ENCODE data around the gene BAIAP3.
"Not testable (repeated sequence)": the region's sequence is repeated elsewhere in the genome, so short reads cannot be mapped to it uniquely, and the experiment has no call there.

BAIAP3 gene

DNA sequence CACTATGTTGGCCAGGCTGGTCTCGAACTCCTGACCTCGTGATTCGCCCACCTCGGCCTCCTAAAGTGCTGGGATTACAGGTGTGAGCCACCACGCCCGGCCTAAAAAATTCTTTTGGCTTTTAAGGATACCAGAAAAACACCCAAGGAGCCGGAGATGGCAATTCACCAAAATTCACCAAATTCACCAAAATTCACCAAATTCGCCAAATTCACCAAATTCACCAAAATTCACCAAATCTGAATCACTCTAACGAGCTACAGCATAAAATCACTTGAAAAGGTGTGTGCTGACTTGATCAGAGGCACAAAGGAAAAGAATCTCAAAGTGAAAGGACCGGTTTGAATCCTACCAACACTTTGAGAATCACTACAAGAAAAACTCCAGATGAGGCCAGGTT is 4.5 kb upstream of the BAIAP3 start:
- peaks cover 21% of the 10 kb centered on the region for H3K27me3 ChIP-seq (ENCODE audit: low read depth, low read length)
- peaks cover 0 to 24% of the 10 kb centered on the region in 2 donors for H3K4me1 ChIP-seq (ENCODE audit: control insufficient read depth in 1 of 2, insufficient read depth in 2 of 2, low read length in 2 of 2)
- peaks cover 5 to 19% of the 10 kb centered on the region in 2 donors for H3K36me3 ChIP-seq (ENCODE audit: control insufficient read depth in 1 of 2, insufficient read depth in 2 of 2, low read length in 2 of 2)
- not testable (repeated sequence) for H3K4me3 ChIP-seq (ENCODE audit: low read depth in 1 of 2, low read length in 2 of 2); H3K27ac ChIP-seq (ENCODE audit: low read length); H3K9me3 ChIP-seq (ENCODE audit: control insufficient read depth in 1 of 2, low read length in 2 of 2)

DNA sequence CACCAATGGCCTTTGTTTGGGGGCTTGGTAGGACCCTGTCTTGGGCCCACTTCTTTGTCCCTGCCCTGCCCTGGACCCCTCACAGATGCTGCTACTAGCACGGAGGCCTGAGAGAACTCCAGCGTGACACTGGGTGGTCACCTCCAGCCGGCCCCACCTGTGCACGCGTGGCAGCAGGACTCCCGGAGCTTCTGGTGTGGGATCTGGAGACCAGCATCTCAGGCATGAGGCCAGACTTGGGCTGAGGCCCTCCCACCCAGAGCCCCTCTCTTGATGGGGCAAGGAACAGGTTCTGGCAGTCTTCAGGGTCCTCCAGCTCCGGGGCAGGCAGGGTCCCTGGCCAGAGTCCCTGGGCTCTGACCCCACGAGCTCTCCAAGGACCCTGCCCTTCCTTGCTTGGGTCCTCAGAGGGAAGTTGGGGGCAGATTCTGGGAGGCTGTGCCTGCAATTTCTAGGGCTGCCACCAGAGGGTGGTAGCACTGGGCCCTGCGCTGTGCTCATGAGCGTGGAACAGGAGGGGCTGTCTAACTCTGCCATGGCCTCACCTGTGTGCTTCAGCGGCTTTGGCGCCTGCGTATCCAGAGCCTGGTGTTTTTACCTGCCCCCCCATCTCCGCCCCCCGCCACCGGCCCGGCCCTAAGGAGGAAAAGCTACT is 3.1 kb upstream of the BAIAP3 start:
- Histone ChIP-seq H3K9me3 (ENCODE audit: control insufficient read depth in 1 of 2, low read length in 2 of 2) (no peaks in the 10 kb centered on the region), H3K4me1 (ENCODE audit: control insufficient read depth in 1 of 2, insufficient read depth in 2 of 2, low read length in 2 of 2) (peaks cover 0 to 29% of the 10 kb centered on the region in 2 donors), H3K36me3 (ENCODE audit: control insufficient read depth in 1 of 2, insufficient read depth in 2 of 2, low read length in 2 of 2) (peaks cover 0 to 5% of the 10 kb centered on the region in 2 donors), H3K27me3 (ENCODE audit: low read depth, low read length) (peaks cover 32% of the 10 kb centered on the region), H3K4me3 (ENCODE audit: low read depth in 1 of 2, low read length in 2 of 2) (no peak overlapping the region), H3K27ac (ENCODE audit: low read length) (no peak overlapping the region)

GRCh38 chr16:1330931-1331711 is 2.3 kb upstream of the BAIAP3 start:
- Histone ChIP-seq H3K27me3 (ENCODE audit: low read depth, low read length) (peaks cover 33% of the 10 kb centered on the region), H3K36me3 (ENCODE audit: control insufficient read depth in 1 of 2, insufficient read depth in 2 of 2, low read length in 2 of 2) (no peaks in the 10 kb centered on the region), H3K4me1 (ENCODE audit: control insufficient read depth in 1 of 2, insufficient read depth in 2 of 2, low read length in 2 of 2) (peaks cover 0 to 29% of the 10 kb centered on the region in 2 donors), H3K27ac (ENCODE audit: low read length) (no peak overlapping the region), H3K9me3 (ENCODE audit: control insufficient read depth in 1 of 2, low read length in 2 of 2) (no peaks in the 10 kb centered on the region), H3K4me3 (ENCODE audit: low read depth in 1 of 2, low read length in 2 of 2) (peak overlapping the region; percentile 2 to 56)

DNA sequence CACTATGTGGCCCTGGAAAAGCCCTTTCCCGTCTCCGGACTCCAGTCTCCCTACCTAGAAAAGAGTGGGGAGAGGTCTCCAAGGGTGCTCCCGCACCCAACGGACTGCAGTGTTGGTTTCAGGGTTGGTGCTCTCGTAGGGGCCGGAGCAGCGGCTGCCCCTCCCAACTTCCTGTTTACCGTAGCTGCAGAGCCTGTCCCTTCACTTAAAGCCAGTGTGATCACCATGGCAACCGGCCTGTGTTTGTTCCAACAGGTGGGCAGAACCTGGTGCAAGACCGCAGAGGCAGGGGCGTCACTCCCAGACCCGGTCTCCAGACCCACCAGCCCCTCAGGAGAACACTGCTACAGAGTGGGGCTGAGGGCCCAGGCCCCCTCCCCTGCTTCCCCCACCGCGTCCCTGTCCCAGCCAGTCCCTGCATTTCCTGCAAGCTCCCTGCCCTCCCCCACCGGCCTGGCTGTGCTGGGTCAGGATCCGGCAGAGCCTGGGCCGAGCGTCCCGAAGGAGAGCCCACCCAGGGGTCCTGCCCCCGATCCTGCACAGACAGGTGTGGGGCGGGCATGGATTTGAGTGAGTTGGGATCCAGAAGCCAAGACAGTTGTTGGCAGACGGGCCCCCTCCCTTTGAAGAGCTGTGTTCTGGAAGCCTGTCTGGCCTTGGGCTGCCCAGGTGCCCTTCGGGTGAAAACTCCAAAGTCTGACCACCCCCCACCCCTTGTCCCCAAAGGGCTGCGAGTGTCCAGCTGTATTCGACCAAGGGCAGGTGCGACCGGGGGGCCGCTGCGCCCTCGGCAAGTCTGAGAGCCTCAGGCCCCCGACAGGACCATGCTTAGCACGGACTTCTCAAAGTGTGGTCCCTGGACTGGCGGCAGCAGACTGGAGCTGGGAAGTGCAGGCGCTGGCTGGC is 1.5 kb upstream of the BAIAP3 start:
- H3K36me3 ChIP-seq (ENCODE audit: control insufficient read depth in 1 of 2, insufficient read depth in 2 of 2, low read length in 2 of 2), result no peaks in the 10 kb centered on the region
- H3K4me3 ChIP-seq (ENCODE audit: low read depth in 1 of 2, low read length in 2 of 2), result peak overlapping the region; percentile 2 to 56
- no peak overlapping the region for H3K27ac ChIP-seq (ENCODE audit: low read length)
- peaks cover 33% of the 10 kb centered on the region for H3K27me3 ChIP-seq (ENCODE audit: low read depth, low read length)
- no peaks in the 10 kb centered on the region for H3K9me3 ChIP-seq (ENCODE audit: control insufficient read depth in 1 of 2, low read length in 2 of 2)
- H3K4me1 ChIP-seq (ENCODE audit: control insufficient read depth in 1 of 2, insufficient read depth in 2 of 2, low read length in 2 of 2), result peaks cover 0 to 29% of the 10 kb centered on the region in 2 donors

DNA sequence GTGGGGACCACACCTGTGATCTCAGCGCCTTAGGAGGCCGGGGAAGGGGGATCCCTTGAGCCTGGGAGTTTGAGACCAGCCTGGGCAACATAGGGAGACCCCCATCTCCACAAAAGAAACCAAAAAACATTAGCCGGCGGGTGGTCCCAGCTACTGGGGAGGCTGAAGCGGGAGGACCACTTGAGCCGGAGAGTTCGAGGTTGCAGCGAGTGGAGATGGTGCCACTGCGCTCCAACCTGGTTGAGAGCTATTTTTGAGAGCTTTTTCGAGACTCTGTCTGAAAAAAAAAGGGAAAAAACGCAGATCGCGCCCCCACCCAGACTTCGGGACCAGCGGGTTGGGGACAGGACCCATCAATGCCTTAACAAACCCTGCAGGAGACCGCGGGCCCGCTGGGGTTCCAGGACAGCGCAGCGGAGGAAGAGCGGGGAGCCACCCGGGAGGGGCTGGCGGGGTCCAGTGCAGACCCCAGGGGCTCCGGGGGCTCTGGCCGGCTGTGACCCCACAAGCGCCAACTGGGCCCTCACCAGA is 762 bp upstream of the BAIAP3 start:
- Histone ChIP-seq H3K27me3 (ENCODE audit: low read depth, low read length) (peaks cover 33% of the 10 kb centered on the region), H3K4me3 (ENCODE audit: low read depth in 1 of 2, low read length in 2 of 2) (peak overlapping the region in 1 of 2 donors; percentile 56), H3K36me3 (ENCODE audit: control insufficient read depth in 1 of 2, insufficient read depth in 2 of 2, low read length in 2 of 2) (no peaks in the 10 kb centered on the region), H3K9me3 (ENCODE audit: control insufficient read depth in 1 of 2, low read length in 2 of 2) (no peaks in the 10 kb centered on the region), H3K27ac (ENCODE audit: low read length) (no peak overlapping the region), H3K4me1 (ENCODE audit: control insufficient read depth in 1 of 2, insufficient read depth in 2 of 2, low read length in 2 of 2) (peaks cover 0 to 29% of the 10 kb centered on the region in 2 donors)

- Histone ChIP-seq H3K27ac (ENCODE audit: low read length) (no peak overlapping the region), H3K27me3 (ENCODE audit: low read depth, low read length) (peaks cover 33% of the 10 kb centered on the region)
Measured at GRCh38 chr16:1333854-1334700, 632 bp downstream of the BAIAP3 start.

GRCh38 chr16:1334739-1335138 is 1.3 kb downstream of the BAIAP3 start:
- peaks cover 33% of the 10 kb centered on the region for H3K27me3 ChIP-seq (ENCODE audit: low read depth, low read length)

More at GRCh38 chr16:1333854-1334700, 632 bp downstream of the BAIAP3 start:
- H3K4me3 ChIP-seq (ENCODE audit: low read depth in 1 of 2, low read length in 2 of 2), result peak overlapping the region in 1 of 2 donors; percentile 56
- no peaks in the 10 kb centered on the region for H3K36me3 ChIP-seq (ENCODE audit: control insufficient read depth in 1 of 2, insufficient read depth in 2 of 2, low read length in 2 of 2)
- no peaks in the 10 kb centered on the region for H3K9me3 ChIP-seq (ENCODE audit: control insufficient read depth in 1 of 2, low read length in 2 of 2)
- peaks cover 0 to 29% of the 10 kb centered on the region in 2 donors for H3K4me1 ChIP-seq (ENCODE audit: control insufficient read depth in 1 of 2, insufficient read depth in 2 of 2, low read length in 2 of 2)

GRCh38 chr16:1335211-1335971 is 1.9 kb downstream of the BAIAP3 start:
- Histone ChIP-seq H3K36me3 (ENCODE audit: control insufficient read depth in 1 of 2, insufficient read depth in 2 of 2, low read length in 2 of 2) (no peaks in the 10 kb centered on the region), H3K4me1 (ENCODE audit: control insufficient read depth in 1 of 2, insufficient read depth in 2 of 2, low read length in 2 of 2) (peaks cover 0 to 29% of the 10 kb centered on the region in 2 donors), H3K9me3 (ENCODE audit: control insufficient read depth in 1 of 2, low read length in 2 of 2) (no peaks in the 10 kb centered on the region), H3K27me3 (ENCODE audit: low read depth, low read length) (peaks cover 33% of the 10 kb centered on the region), H3K27ac (ENCODE audit: low read length) (no peak overlapping the region), H3K4me3 (ENCODE audit: low read depth in 1 of 2, low read length in 2 of 2) (no peak overlapping the region)

More at GRCh38 chr16:1334739-1335138, 1.3 kb downstream of the BAIAP3 start:
- peaks cover 0 to 29% of the 10 kb centered on the region in 2 donors for H3K4me1 ChIP-seq (ENCODE audit: control insufficient read depth in 1 of 2, insufficient read depth in 2 of 2, low read length in 2 of 2)
- no peak overlapping the region for H3K4me3 ChIP-seq (ENCODE audit: low read depth in 1 of 2, low read length in 2 of 2)
- H3K27ac ChIP-seq (ENCODE audit: low read length), result no peak overlapping the region
- no peaks in the 10 kb centered on the region for H3K9me3 ChIP-seq (ENCODE audit: control insufficient read depth in 1 of 2, low read length in 2 of 2)
- no peaks in the 10 kb centered on the region for H3K36me3 ChIP-seq (ENCODE audit: control insufficient read depth in 1 of 2, insufficient read depth in 2 of 2, low read length in 2 of 2)

- H3K27me3 ChIP-seq (ENCODE audit: low read depth, low read length), result peaks cover 33% of the 10 kb centered on the region
- no peaks in the 10 kb centered on the region for H3K36me3 ChIP-seq (ENCODE audit: control insufficient read depth in 1 of 2, insufficient read depth in 2 of 2, low read length in 2 of 2)
- H3K4me3 ChIP-seq (ENCODE audit: low read depth in 1 of 2, low read length in 2 of 2), result no peak overlapping the region
- no peak overlapping the region for H3K27ac ChIP-seq (ENCODE audit: low read length)
- H3K4me1 ChIP-seq (ENCODE audit: control insufficient read depth in 1 of 2, insufficient read depth in 2 of 2, low read length in 2 of 2), result peaks cover 0 to 29% of the 10 kb centered on the region in 2 donors
- H3K9me3 ChIP-seq (ENCODE audit: control insufficient read depth in 1 of 2, low read length in 2 of 2), result no peaks in the 10 kb centered on the region
Measured at GRCh38 chr16:1335996-1336395, 2.6 kb downstream of the BAIAP3 start.

DNA sequence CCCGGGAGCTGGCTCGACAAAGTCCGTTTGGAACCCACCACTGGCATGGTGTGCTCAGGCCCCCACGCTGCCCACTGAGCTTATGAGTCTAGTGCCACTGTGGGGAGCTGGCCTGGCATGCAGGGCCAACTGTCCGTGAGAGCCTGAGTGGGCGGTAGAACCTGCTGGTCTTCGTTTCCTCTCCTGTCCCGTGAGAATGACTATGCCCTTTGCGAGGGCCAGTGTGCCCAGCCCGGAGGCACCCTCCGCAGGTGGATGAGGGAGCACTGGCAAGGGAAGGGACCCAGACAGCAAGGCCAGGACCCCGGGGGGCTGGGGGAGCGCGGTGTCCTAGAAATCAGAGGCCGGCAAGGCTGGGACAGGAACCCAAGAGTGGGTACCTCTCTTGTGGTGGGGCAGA is 3.2 kb downstream of the BAIAP3 start:
- H3K27me3 ChIP-seq (ENCODE audit: low read depth, low read length), result peaks cover 28% of the 10 kb centered on the region
- H3K27ac ChIP-seq (ENCODE audit: low read length), result no peak overlapping the region
- H3K36me3 ChIP-seq (ENCODE audit: control insufficient read depth in 1 of 2, insufficient read depth in 2 of 2, low read length in 2 of 2), result no peaks in the 10 kb centered on the region
- peaks cover 0 to 28% of the 10 kb centered on the region in 2 donors for H3K4me1 ChIP-seq (ENCODE audit: control insufficient read depth in 1 of 2, insufficient read depth in 2 of 2, low read length in 2 of 2)
- no peak overlapping the region for H3K4me3 ChIP-seq (ENCODE audit: low read depth in 1 of 2, low read length in 2 of 2)
- H3K9me3 ChIP-seq (ENCODE audit: control insufficient read depth in 1 of 2, low read length in 2 of 2), result no peaks in the 10 kb centered on the region
